ENCODE measurements around the gene RASD1.

The RASD1 gene

DNA sequence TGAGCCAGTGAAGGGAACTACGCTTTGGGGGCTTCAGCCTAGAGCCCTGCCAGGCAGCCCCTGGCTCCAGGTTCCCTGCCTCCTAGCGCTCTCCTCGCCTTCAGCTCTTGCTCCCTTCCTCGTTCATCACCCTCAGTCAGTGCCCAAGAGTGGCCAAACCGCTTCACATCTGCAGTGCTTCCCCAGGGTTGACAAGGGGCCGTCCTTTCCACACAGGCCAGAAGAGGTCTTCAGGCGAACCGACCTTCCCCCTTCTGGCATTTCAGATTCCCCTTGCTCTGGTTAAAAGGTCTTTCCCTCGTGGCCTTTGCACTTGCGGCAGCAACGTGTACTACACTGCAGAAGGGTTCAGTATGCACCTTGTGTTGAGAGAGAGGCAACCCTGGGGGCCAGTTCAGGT, 4.1 kb downstream of the RASD1 start:
- H3K18ac ChIP-seq (ENCODE audit: low read length), result no peak overlapping the region
- H4K8ac ChIP-seq (ENCODE audit: low read depth, low read length), result no peak overlapping the region
- H2BK5ac ChIP-seq (ENCODE audit: low read length), result no peak overlapping the region
- no peak overlapping the region for H2BK12ac ChIP-seq (ENCODE audit: low read length)
- H3K23ac ChIP-seq (ENCODE audit: low read depth, low read length, poor library complexity), result no peak overlapping the region
- no peak overlapping the region for H3K4me2 ChIP-seq (ENCODE audit: insufficient read depth, low read length, poor library complexity, severe bottlenecking)
- H3K27ac ChIP-seq (replicated peaks; ENCODE audit: low read length), result no peak overlapping the region
- H4K91ac ChIP-seq (ENCODE audit: low read depth, low read length, poor library complexity), result no peak overlapping the region
- H2BK15ac ChIP-seq (ENCODE audit: low read length), result no peak overlapping the region
- H3K4me1 ChIP-seq (ENCODE audit: control insufficient read depth in 2 of 2, insufficient read depth in 1 of 2, low read depth in 1 of 2, low read length in 2 of 2), result peaks cover 2 to 25% of the 10 kb centered on the region in 2 donors
- no peak overlapping the region for H3K9ac ChIP-seq (ENCODE audit: low read depth, low read length, poor library complexity)
- H2AFZ ChIP-seq (ENCODE audit: low read length), result no peak overlapping the region
- peaks cover 0 to 7% of the 10 kb centered on the region in 2 donors for H3K9me3 ChIP-seq (replicated peaks in 1 of 2; ENCODE audit: control insufficient read depth in 2 of 2, insufficient read depth in 1 of 2, low read depth in 1 of 2, low read length in 2 of 2)
- no peak overlapping the region for H2AK5ac ChIP-seq (ENCODE audit: low read depth, low read length)
- H3K4me3 ChIP-seq (ENCODE audit: low read length in 2 of 2), result no peak overlapping the region
- no peak overlapping the region for H3K14ac ChIP-seq (ENCODE audit: low read length)
- no peak overlapping the region for H2BK120ac ChIP-seq (ENCODE audit: low read depth, low read length)
- H3K4ac ChIP-seq (ENCODE audit: low read length), result no peak overlapping the region
- H3K27me3 ChIP-seq (ENCODE audit: control insufficient read depth in 3 of 3, insufficient read depth in 3 of 3, low read depth in 1 of 3, low read length in 3 of 3), result peaks cover 0 to 16% (median 7%) of the 10 kb centered on the region in 3 experiments
- H3K36me3 ChIP-seq (replicated peaks in 1 of 2; ENCODE audit: control insufficient read depth in 2 of 2, insufficient read depth in 2 of 2, low read length in 2 of 2), result peaks cover 20 to 50% of the 10 kb centered on the region in 2 donors
- DNase-seq (ENCODE audit: low spot score), result no peak
- no CpG with 5 or more reads among the region's 11 CpGs for WGBS, 2 donors (ENCODE audit: extremely low coverage in 2 of 2, insufficient read length in 2 of 2, insufficient replicate concordance in 1 of 2)
- H3K79me1 ChIP-seq (ENCODE audit: low read depth, low read length), result no peaks in the 10 kb centered on the region

DNA sequence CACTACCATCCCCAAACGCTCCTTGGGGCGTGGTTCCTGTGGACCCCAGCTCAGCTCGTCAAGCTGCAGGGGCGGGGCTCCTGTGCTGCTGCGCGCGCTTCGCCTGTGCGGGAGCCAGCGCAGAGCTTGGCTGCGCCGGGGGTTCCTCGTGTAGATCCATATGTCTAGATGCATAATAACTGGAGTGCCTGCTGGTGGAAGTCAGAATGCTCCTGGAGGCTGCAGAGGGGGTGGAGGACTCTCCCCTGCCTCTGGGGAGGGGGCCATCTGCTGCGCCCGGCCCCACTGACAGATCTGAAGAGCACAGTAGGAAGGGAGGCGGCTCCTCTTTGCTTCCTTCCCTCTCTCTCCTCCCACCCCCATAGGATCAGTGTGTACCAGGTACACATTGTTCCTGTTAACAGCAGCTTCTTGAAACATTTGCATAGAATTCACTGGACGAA, 4.6 kb downstream of the RASD1 start:
- Histone ChIP-seq H4K91ac (ENCODE audit: low read depth, low read length, poor library complexity) (no peak overlapping the region), H3K27ac (replicated peaks; ENCODE audit: low read length) (no peak overlapping the region), H3K18ac (ENCODE audit: low read length) (no peak overlapping the region), H2BK12ac (ENCODE audit: low read length) (no peak overlapping the region), H3K79me1 (ENCODE audit: low read depth, low read length) (no peaks in the 10 kb centered on the region), H3K4ac (ENCODE audit: low read length) (no peak overlapping the region), H3K4me3 (ENCODE audit: low read length in 2 of 2) (no peak overlapping the region), H3K4me2 (ENCODE audit: insufficient read depth, low read length, poor library complexity, severe bottlenecking) (no peak overlapping the region), H2BK15ac (ENCODE audit: low read length) (no peak overlapping the region), H2AFZ (ENCODE audit: low read length) (no peak overlapping the region), H3K23ac (ENCODE audit: low read depth, low read length, poor library complexity) (no peak overlapping the region), H2AK5ac (ENCODE audit: low read depth, low read length) (no peak overlapping the region), H3K9ac (ENCODE audit: low read depth, low read length, poor library complexity) (no peak overlapping the region), H4K8ac (ENCODE audit: low read depth, low read length) (no peak overlapping the region), H3K4me1 (ENCODE audit: control insufficient read depth in 2 of 2, insufficient read depth in 1 of 2, low read depth in 1 of 2, low read length in 2 of 2) (peaks cover 2 to 23% of the 10 kb centered on the region in 2 donors), H2BK120ac (ENCODE audit: low read depth, low read length) (no peak overlapping the region), H3K27me3 (ENCODE audit: control insufficient read depth in 3 of 3, insufficient read depth in 3 of 3, low read depth in 1 of 3, low read length in 3 of 3) (peaks cover 0 to 16% (median 7%) of the 10 kb centered on the region in 3 experiments), H3K9me3 (replicated peaks in 1 of 2; ENCODE audit: control insufficient read depth in 2 of 2, insufficient read depth in 1 of 2, low read depth in 1 of 2, low read length in 2 of 2) (peaks cover 0 to 7% of the 10 kb centered on the region in 2 donors), H2BK5ac (ENCODE audit: low read length) (no peak overlapping the region), H3K36me3 (replicated peaks in 1 of 2; ENCODE audit: control insufficient read depth in 2 of 2, insufficient read depth in 2 of 2, low read length in 2 of 2) (peaks cover 20 to 50% of the 10 kb centered on the region in 2 donors), H3K14ac (ENCODE audit: low read length) (no peak overlapping the region)
- no peak for DNase-seq (ENCODE audit: low spot score)
- no CpG with 5 or more reads among the region's 17 CpGs for WGBS, 2 donors (ENCODE audit: extremely low coverage in 2 of 2, insufficient read length in 2 of 2, insufficient replicate concordance in 1 of 2)

DNA sequence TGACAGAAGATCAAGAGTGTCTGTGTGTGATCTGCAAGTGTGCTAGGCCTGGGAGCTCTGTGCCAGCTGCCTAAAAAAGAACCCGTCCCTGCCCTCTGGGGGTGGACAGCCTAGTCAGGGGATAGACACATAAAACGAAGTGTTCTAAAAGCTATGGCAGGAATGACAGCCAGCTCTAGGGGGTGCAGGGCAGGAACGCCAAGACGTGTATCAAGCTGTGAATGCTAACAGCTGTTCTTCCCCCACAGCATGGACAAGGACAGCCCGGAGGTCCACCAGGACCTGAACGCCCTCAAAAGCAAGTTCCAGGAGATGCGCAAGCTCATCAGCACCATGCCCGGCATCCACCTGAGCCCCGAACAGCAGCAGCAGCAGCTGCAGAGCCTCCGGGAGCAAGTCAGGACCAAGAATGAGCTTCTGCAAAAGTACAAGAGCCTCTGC, 5.1 kb downstream of the RASD1 start:
- Histone ChIP-seq H3K27me3 (ENCODE audit: control insufficient read depth in 3 of 3, insufficient read depth in 3 of 3, low read depth in 1 of 3, low read length in 3 of 3) (peaks cover 0 to 15% (median 7%) of the 10 kb centered on the region in 3 experiments), H3K4me2 (ENCODE audit: insufficient read depth, low read length, poor library complexity, severe bottlenecking) (no peak overlapping the region), H3K9ac (ENCODE audit: low read depth, low read length, poor library complexity) (no peak overlapping the region), H4K8ac (ENCODE audit: low read depth, low read length) (no peak overlapping the region), H3K79me1 (ENCODE audit: low read depth, low read length) (no peaks in the 10 kb centered on the region), H3K36me3 (replicated peaks in 1 of 2; ENCODE audit: control insufficient read depth in 2 of 2, insufficient read depth in 2 of 2, low read length in 2 of 2) (peaks cover 20 to 50% of the 10 kb centered on the region in 2 donors), H3K4ac (ENCODE audit: low read length) (no peak overlapping the region), H2AFZ (ENCODE audit: low read length) (no peak overlapping the region), H3K4me3 (ENCODE audit: low read length in 2 of 2) (no peak overlapping the region), H2BK15ac (ENCODE audit: low read length) (no peak overlapping the region), H2AK5ac (ENCODE audit: low read depth, low read length) (no peak overlapping the region), H3K4me1 (ENCODE audit: control insufficient read depth in 2 of 2, insufficient read depth in 1 of 2, low read depth in 1 of 2, low read length in 2 of 2) (peaks cover under 1 to 23% of the 10 kb centered on the region in 2 donors), H2BK12ac (ENCODE audit: low read length) (no peak overlapping the region), H3K14ac (ENCODE audit: low read length) (no peak overlapping the region), H3K9me3 (replicated peaks in 1 of 2; ENCODE audit: control insufficient read depth in 2 of 2, insufficient read depth in 1 of 2, low read depth in 1 of 2, low read length in 2 of 2) (peaks cover 0 to 7% of the 10 kb centered on the region in 2 donors), H3K27ac (replicated peaks; ENCODE audit: low read length) (no peak overlapping the region), H4K91ac (ENCODE audit: low read depth, low read length, poor library complexity) (no peak overlapping the region), H2BK120ac (ENCODE audit: low read depth, low read length) (no peak overlapping the region), H3K18ac (ENCODE audit: low read length) (no peak overlapping the region), H2BK5ac (ENCODE audit: low read length) (no peak overlapping the region), H3K23ac (ENCODE audit: low read depth, low read length, poor library complexity) (no peak overlapping the region)
- no CpG with 5 or more reads among the region's 10 CpGs for WGBS, 2 donors (ENCODE audit: extremely low coverage in 2 of 2, insufficient read length in 2 of 2, insufficient replicate concordance in 1 of 2)
- DNase-seq (ENCODE audit: low spot score), result no peak

DNA sequence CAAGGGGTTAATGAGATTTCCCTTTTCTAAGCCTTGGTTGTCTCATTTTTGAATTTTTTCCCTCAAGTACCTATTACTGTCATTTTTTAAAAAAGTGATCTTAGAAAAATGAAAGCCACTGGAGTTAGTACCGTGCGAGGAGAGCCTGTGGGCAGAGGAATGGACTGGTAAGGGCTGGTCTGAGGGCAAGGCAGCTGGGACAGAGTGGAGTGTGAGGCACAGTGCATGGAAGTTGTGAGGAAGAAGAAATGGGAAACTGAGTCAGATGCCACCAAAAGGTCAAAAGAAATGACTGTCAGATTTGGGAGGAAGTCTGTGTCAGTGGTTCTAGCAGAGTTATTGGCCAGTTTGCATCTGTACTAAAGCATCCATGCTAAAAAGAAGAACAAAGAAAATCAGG, 8.2 kb downstream of the RASD1 start:
- Histone ChIP-seq H3K4me3 (ENCODE audit: low read length in 2 of 2) (no peak overlapping the region), H2BK12ac (ENCODE audit: low read length) (no peak overlapping the region), H2BK120ac (ENCODE audit: low read depth, low read length) (no peak overlapping the region), H2BK15ac (ENCODE audit: low read length) (no peak overlapping the region), H4K8ac (ENCODE audit: low read depth, low read length) (no peak overlapping the region), H3K14ac (ENCODE audit: low read length) (no peak overlapping the region), H3K23ac (ENCODE audit: low read depth, low read length, poor library complexity) (no peak overlapping the region), H2AFZ (ENCODE audit: low read length) (no peak overlapping the region), H3K27me3 (ENCODE audit: control insufficient read depth in 3 of 3, insufficient read depth in 3 of 3, low read depth in 1 of 3, low read length in 3 of 3) (no peaks in the 10 kb centered on the region), H3K4ac (ENCODE audit: low read length) (no peak overlapping the region), H2AK5ac (ENCODE audit: low read depth, low read length) (no peak overlapping the region), H3K9ac (ENCODE audit: low read depth, low read length, poor library complexity) (no peak overlapping the region), H3K9me3 (replicated peaks in 1 of 2; ENCODE audit: control insufficient read depth in 2 of 2, insufficient read depth in 1 of 2, low read depth in 1 of 2, low read length in 2 of 2) (peaks cover 4 to 6% of the 10 kb centered on the region in 2 donors), H3K18ac (ENCODE audit: low read length) (no peak overlapping the region), H2BK5ac (ENCODE audit: low read length) (no peak overlapping the region), H3K79me1 (ENCODE audit: low read depth, low read length) (no peaks in the 10 kb centered on the region), H3K36me3 (replicated peaks in 1 of 2; ENCODE audit: control insufficient read depth in 2 of 2, insufficient read depth in 2 of 2, low read length in 2 of 2) (peaks cover 26 to 68% of the 10 kb centered on the region in 2 donors), H3K4me2 (ENCODE audit: insufficient read depth, low read length, poor library complexity, severe bottlenecking) (no peak overlapping the region), H3K4me1 (ENCODE audit: control insufficient read depth in 2 of 2, insufficient read depth in 1 of 2, low read depth in 1 of 2, low read length in 2 of 2) (peaks cover 0 to 4% of the 10 kb centered on the region in 2 donors), H4K91ac (ENCODE audit: low read depth, low read length, poor library complexity) (no peak overlapping the region), H3K27ac (replicated peaks; ENCODE audit: low read length) (no peak overlapping the region)
- DNase-seq (ENCODE audit: low spot score), result no peak
- WGBS, 2 donors (ENCODE audit: extremely low coverage in 2 of 2, insufficient read length in 2 of 2, insufficient replicate concordance in 1 of 2), result no CpG with 5 or more reads among the region's 2 CpGs
